SW 1271 (cell line): ENCODE measurements around the gene DPT.
"Not testable (repeated sequence)": the region's sequence is repeated elsewhere in the genome, so short reads cannot be mapped to it uniquely, and the experiment has no call there.

Source experiments
- DNase-seq, 2 experiments: peaks; one replicate each; lab custom pipeline; 2025; lab: John Stamatoyannopoulos, UW

DPT gene

DNA sequence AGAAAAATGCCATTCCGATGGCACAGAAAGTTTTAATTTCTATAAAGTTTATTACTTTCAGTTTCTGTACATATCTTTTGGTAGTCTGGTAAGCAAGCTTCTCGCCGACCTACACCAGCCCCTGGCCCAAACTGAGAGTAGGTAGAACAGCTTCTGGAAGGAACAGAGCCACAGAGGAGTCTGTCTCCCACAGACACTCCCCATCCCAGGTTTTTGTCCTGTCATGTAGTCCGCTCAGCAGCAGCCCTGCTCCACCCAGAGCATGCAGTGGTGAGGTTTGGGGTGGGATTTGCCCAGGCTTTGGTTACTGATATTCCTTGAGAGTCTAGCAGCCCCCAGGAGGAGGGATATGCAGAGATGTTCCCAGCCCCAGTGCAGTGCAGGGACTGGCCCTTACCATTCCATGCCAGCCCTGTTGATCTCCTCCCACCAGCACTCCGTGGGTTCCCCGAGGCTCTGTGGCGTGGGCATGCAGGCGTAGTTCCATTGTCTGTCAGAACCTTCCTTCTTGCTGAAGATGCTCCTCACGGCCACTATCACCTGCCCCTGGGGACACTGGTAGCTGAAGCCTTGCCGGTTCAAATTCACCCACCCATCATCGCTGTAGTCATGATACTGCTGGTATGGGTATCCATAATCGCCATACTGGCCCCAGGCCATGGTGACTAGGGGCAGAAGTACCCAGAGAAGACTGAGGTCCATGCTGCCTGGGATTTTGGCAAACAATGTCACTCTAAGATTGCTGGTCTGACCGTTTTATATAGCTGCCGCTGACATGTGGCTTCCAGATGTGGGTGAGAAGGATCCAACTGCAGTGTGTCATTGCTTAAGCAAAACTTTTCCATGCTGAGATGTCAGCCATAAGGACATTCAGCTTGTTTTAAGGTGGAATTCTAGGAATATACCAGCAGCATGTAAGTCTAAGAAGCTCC is at the start of gene DPT:
TSS of gene DPT (minus strand) at position 734 of the 932 bp plus-strand sequence. CDS start at position 702, 32 bp downstream.
- DNase-seq: no peak

DNA sequence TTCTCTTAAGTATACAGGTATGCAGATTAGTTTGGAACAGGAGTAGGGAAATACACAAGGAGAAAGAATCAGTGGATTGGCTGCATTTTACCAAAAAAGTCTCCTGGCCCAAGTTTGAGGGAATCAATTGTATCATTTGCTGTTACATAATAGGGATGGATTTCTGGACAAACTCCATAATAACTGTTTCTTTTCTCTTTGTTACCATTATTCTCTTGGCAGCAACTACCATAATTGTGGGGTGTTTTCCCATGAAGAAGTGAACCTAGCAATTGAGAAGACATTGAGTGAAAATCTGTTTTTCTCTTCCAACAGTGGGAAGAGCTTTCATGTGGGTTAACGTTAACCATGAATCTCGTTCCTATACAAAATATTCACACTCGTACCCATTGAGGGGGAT is 46.4 kb upstream of the DPT start:
- no peak for DNase-seq

DNA sequence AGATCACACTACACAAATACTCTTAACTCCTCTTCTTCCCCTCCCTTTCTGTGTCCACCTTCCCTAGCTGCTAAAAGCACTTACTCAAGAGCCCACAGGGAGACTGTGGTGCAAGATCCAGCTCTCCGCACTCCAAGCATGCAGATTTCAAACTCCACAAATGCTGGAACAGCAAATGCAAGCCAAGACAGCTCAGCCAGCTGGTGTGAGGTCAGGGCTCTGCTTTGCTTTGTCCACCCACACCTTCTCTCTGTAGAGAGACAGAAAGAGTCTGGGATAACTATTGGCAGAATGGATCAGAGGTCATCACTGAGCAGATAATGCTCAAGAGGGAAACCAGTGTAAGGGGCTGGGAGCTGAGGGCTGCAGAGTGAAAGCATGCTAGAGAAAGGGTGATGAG is 45.2 kb upstream of the DPT start:
- no peak for DNase-seq

DNA sequence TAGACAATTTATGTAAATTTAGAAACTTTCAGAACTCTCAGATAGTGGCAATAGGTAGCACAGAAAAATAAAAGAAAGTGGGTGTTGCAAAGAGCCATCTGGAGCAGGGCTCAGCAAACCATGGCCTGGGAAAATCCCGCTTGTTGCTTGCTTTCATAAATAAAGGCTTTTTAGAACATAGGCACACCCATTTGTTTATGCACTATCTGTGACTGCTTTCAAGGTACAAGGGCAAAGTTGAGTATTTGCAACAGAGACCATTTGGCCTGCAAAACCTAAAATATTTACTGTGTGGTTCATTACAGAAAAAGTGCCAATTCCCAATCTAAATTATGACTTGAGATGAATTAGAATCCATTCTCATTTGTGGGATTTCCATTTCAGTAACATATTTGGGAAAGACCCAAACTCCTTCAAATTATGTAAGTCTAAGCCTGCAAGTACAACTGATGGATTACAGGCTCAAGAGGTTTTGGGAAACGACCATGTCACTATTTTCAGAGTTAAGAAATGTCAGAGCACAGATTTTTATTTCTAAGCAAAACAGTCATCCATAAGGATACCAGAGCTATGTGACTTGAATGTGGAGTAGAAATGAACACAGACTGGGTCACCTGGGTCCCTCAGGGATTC is 43.5 kb upstream of the DPT start:
- DNase-seq: no peak

DNA sequence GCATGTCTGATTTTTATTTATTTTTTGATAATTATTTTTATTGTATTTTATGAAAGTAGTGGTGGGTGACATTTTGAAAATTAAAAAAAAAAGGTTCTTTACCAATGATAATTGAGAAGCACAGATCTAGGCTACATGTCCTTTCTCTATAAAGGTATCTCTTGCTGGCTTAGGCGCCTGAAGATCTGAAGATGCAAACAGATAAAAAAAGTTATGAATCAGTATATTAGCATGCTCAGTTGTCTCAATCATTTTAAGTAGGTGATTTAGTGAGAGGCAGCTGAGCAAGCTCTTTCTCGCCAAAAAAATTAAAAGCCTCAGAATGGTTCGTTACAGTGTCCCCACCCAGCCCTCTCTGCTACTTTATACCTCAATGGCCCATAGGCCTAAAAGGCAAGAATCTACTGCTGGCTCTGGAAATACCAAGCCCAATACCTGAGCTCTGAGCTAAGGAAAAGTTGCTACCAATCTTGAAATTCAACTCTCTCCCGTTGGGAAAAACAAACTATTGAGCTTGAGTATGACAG is 42.2 kb upstream of the DPT start:
- DNase-seq: no peak

DNA sequence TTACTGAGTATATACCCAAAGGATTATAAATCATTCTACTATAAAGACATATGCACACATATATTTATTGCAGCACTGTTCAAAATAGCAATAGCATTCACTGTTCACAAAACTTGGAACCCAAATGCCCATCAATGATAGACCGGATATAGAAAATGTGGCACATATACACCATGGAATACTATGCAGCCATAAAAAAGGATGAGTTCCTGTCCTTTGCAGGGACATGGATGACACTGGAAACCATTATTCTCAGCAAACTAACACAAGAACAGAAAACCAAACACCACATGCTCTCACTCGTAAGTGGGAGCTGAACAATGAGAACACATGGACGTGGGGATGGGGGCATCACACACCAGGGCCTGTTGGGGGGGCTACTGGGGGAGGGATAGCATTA is 40.9 kb upstream of the DPT start:
- DNase-seq: not testable (repeated sequence)

DNA sequence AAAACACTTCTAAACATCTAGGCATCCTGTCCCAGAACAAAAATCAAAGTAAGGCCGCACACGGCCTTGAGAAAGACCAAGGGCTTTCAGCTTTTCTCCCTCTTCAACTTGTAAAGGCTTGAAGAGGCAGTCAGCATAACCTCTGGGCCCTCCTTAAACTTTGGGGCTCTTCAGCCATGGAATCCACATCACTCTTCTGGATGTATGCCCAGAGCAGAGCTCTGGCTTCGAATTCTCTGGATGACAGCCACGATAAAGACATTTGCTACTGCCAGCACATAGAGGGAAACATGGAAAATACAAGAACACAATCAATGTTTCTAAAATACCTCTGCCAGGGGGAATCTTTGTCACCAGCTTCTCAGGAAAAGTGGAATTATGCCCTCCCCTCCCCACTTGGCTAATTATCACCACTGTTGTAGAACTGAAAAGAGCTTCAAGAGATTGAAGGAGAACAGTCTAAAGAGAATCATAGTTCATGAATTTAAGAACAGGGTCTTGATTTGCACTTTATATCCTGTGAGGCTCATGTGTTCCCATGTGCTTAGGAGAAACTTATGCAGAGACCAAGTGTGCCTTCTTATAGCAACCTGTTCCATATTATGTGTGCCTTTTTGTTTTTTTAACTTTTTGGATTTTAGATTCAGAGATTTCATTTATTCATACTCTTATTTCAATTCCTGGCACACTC is 39.0 kb upstream of the DPT start:
- no peak for DNase-seq

DNA sequence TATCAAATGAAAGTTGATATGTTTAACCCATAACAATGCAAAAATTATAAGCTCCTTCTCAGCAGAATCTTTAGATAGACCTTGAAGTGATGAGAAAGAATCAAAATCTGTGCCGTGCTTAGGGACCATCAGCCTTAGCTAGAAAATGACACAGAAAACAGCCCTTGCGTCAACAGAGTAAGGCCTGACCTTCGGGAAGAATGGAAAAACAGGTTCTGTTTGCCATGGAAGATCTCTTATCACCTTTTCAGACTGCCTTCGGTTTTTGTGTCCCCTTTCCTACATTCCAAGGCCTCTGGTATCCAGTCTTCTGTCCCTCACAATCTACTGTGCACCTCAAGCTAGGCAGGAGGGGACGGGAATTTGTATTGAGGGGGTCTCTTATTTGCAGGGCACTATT is 37.6 kb upstream of the DPT start:
- DNase-seq: no peak

DNA sequence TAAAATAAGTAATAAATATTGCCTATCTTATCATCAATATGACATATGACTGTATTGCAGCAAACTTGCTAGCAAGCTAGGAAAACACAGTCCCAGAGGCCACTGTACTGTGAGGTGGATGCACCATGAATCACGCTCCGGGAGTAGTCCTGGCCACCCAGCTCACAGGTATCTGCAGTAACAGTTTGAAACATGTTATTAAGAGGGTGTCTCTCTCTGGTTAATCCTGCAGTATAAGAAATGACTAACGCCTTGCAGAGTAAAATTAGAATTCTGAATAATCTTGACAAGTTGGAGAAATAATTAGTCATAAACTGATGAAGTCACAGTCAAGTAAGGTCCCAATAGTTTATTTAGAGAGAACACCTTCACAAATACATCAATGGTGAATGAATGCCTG is 34.0 kb upstream of the DPT start:
- DNase-seq: no peak

DNA sequence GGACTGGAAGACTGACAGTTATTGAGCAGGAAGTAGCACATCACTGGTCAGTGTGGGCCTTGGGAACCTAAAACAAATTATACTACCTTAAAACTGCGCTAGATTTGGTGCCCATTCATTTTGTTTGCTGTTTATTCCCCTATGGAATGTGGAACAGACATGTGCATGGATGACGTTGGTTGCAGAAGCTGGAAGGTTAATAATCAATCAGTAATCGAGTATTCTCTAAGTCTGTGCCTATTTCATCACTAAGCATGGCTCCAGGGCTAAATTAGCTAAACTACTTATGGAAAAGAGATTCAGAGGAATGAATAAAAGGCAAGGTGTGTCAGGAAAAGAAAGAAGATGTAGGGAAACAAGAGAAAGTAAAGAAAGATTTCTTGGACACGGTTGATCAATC is 33.5 kb upstream of the DPT start:
- DNase-seq: no peak

DNA sequence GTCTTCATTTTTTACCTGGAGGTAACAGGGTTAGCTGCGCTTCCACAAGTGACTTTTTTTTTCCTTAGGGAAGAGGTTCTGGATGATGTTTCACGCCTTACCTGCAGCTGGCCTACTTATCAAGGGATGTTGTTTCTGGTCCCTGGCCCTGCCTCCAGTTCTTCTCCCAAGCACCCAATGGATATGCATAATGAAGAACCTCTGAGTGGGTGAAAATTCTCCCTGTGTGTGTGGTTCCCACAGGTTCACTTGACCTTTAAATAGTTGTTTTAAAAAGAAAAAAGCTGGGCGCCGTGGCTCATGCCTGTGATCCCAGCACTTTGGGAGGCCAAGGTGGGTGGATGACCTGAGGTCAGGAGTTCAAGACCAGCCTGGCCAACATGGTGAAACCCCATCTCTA is 31.8 kb upstream of the DPT start:
- DNase-seq: no peak

DNA sequence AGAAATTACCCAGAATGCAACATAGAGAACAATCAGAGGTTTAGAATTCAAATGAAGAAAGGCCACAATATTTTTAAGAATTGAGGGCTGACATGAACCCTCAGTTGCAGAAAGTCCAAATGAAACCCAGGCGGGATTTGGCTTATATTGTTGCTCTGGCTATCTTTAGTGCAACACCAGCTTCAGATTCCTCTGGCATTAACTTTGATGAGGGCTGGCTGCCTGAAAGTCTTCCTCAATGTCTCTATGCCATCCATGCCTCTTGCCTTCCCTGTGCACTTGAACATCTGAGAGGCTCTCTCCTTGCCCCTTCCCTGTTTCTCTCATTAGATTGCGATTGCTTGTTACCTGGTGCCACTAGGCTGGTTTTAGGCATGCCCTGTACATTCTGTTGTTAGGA is 31.2 kb upstream of the DPT start:
- no peak for DNase-seq

DNA sequence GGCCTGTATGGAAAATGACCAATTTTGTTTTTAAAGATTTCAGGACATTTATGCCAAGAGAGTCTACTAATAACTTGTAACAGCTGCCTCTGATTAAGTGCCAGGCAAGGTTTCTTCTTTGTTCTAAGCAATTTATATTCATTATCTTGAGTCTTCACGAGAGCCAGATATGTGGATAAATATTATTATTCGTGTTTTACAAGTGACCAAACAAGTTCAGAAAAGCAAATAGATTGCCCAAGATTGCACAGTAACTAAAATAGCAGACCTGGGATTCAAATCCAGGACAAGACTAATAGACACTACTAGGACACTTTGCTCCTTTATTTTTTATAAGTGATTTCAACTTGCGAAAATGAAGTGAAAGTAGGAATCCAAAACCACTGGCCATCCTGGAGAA is 30.1 kb upstream of the DPT start:
- DNase-seq: no peak

DNA sequence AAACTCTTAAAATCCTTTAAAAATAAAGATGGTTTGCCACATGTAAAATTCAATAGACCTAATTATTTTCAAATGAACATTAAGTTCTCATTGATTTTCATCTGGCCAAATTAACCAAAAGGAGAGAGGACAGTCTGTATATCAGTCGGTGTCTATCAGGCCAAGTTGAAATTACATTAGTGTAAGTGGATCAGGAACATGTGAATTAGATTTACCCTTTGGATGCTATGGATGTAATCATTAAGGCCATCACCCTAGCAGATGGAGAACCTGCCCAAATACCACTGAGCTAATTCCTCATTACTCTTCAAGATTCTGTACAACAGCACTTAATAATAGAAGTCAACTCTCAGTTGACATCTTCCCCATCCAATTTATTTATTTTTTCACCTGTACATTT is 29.5 kb upstream of the DPT start:
- DNase-seq: no peak

DNA sequence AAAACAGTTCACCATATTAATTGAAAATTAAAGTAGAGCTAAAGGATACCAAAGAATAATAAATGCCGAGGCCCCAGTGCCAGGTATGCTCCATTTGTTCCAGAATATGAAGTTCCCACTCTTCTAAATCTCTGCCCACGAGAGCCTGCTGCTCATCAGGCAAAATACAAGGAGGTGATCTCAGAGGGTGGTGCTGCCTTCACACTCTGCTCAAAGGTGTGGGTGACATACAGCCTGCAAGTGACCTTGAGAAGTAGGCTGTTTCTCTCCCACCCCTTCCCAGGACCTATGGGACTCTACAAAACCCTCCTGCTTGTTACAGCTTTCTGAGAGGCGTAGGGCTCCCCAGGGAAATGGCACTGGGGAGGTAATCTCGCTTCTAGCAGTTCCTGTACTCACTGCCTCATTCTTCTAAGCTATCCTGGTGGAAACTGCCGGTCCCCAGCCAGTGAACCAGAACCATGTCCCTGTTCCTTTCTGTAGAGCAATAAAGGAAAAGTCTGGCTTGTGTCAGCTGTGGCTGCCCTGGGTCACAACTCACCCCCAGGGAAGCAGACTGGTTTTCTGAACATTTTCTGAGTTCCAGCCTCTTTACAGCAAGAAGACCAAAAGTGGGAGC is 26.9 kb upstream of the DPT start:
- no peak for DNase-seq

DNA sequence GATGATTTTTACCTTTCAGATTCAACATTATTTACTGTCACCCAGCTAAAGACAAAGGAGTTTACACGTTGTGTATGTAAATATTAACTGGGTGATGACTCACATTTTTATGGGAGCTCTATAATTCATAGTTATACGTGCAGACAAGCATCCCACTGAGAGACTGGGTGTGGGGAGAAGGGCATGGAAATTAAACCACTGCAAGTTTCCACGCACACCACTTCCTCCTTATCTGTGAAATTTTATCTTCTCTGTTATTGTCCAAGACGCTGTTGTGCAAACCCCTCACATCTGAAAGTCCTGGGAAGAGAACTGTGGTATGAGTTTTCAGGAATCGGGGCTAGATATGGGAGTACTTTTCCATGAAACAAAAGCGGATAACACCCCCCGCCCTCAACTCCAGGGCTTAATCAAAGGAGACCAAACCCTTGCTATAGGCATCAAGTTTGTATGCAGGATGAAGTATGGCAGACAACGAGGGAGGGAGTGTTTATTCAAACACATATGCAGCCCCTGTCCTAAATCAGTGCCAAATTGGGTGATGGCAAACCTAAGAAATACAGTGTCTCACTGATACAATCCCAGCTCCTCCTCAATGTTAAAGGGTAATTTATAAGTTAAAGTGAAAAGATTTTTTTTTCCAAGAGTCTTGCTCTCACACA is 23.3 kb upstream of the DPT start:
- no peak for DNase-seq

DNA sequence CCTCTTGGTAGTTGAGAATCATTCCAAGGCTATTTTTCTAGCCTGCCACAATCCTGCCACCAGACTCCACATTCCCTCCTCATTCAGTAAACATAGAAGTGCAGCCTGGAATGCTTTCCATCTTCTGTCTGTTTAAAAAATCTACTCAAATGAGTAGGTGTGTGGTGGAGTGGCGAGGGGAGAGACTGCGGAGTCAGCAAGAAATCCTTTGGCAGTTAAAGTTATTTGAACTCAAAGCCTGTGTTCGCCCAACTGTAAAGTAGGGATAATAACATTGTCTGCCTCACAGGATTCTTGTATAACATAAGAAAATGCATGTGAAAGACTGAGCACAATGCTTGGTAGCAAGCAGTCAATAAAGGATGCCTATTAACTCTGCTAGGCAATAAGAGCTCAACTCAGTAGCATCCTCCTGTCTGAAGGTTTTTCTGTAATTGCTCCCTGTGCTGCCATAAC is 22.2 kb upstream of the DPT start:
- no peak for DNase-seq

DNA sequence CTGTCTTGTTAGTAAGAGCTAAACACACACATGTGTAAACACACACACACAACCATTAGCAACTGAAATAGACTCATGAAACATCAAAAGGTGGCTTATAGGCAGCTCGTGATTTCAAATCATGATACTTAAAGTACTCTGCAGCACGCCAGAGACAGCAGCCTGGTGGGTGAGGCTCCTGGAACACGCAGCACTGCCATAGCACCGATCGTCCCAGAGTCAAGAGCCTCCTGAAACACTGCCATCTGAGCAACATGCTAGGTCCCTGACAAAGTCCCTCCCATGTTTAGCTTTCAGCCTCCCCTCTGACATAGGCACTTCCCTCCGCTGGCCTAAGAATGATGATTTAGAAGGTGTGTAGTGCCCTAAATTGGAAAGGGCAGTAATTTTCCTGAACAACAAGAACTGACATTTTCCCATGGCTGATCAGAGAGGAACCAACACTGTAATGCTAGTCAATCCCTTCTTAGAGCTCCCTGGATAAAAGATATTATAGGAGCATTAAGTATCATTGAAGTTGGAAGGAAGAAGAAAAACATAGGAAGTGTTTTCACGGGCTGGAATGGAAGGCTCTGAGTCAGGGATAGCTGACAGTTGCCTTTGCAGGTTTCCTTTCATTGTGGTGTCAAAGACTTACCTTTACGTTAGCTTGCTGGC is 14.1 kb upstream of the DPT start:
- no peak for DNase-seq

DNA sequence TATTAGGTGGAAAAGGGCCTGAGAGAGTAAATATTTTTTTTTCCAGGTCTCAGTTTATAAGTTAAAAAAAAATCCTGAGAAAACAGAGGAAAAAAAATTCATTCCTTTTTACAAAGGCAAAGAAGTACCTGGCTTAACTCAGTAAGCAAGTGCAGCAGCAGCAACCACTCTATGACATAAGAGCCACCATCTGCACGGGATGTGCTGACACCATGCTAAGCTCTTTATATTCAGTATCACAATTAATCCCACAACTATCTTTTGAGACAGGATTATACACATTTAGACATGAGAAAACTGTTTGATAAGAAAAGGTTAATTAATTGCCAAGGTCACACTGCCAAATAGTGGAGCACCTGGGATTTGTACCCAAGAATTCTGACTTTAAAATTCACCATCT is 13.4 kb upstream of the DPT start:
- no peak for DNase-seq

DNA sequence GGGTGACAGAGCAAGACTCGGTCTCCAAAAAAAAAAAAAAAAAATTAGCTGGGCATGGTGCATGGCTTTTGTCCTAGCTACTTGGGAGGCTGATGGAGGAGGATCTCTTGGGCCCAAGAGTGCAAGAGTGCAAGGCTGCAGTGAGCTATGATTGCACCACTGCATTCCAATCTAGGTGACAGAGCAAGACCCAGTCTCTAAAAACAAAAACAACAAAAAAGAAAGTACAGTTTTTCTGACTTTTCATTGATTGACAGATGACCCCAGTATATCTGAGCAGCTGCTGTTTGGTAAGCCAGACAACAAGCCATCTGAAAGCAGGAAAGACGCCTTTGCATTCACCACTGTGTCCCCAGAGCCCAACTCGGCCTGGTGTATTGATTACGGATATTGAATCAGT is 10.9 kb upstream of the DPT start:
- no peak for DNase-seq

DNA sequence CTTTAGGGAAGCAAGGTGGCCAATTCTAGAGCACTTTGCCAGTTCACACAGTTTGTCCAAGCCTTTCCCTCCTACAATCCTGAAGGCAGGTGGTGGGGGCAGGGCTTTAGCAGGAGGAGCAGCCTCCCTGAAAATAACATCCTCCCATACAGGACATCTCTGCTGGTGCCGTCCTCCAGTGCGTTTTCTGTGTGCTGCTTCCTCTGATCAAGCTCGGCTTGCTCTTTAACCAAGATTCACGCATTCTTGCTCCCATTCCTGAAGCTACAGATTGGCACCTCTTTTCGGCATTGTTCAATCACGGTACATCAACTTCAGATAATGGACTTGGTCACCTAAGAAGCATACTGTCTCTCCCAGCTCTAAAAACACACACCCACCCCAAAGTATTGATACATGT is 7.5 kb upstream of the DPT start:
- no peak for DNase-seq
